Measurements from ENCODE around the gene HEBP1.

- TF ChIP-seq CTCF (IDR thresholded peaks at IDR 0.05; ENCODE audit: low read depth, low read length) (no peak), EZH2phosphoT487 (IDR thresholded peaks at IDR 0.05; ENCODE audit: low read depth) (no peak)
Measured at GRCh38 chr12:13004361-13004760, 4.3 kb upstream of the HEBP1 start.

Measured in OCI-LY3 (cell line).